ENCODE measurements around the gene GNPAT. TPM values are rescaled to one million over a fixed set of nuclear protein-coding genes. Genes with fewer than 3 reads are reported as not detected.

Gene GNPAT
- total and polyA plus RNA-seq, 10 of the 15 experiments (the other 5 are each of a cell fraction or from before 2014, with no cell fraction given), result 24.0 to 70.6 (median 47.2) TPM

DNA sequence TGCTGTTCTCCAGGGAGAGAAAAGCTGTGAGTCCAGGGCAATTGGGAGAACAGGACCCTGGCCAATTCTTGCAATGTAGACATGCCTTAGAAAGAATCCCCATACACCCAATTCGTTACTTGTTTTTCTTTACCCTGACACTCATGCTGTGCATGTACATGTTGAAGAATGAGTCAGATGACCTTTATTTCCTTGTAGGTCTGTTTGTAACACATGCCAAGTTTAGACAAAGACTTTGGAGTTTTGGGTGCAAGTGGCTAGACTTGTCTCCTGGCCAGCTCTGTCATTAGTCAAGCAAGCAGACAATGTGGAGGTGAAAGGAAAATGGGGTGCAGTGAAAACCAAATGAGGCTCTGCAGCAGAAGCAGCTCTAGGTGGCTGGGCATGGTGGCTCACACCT is 38.1 kb downstream of the GNPAT start:
- CTCF ChIA-PET, result no interaction called here
- in situ Hi-C loops (cut with MboI), result no loop called here
- no peaks in the 10 kb centered on the region for H3K27me3 ChIP-seq (replicated peaks in 1 of 2; ENCODE audit: control insufficient read depth in 2 of 2, insufficient read depth in 2 of 2, low read length in 1 of 2)

More for the DNA sequence above, 38.1 kb downstream of the GNPAT start:
- Histone ChIP-seq H3K4me2 (ENCODE audit: control insufficient read depth, insufficient read depth) (no peak overlapping the region), H2AFZ (ENCODE audit: control insufficient read depth, low read depth, low read length) (no peak overlapping the region), H3K27ac (ENCODE audit: control insufficient read depth, insufficient read depth) (no peak overlapping the region), H3K4me3 (no peak overlapping the region), H3K79me2 (ENCODE audit: control insufficient read depth, insufficient read depth, low read length) (no peaks in the 10 kb centered on the region), H4K20me1 (ENCODE audit: control insufficient read depth, insufficient read depth) (no peaks in the 10 kb centered on the region), H3K9me3 (replicated peaks; ENCODE audit: control insufficient read depth, insufficient read depth, low read length) (no peaks in the 10 kb centered on the region), H3K36me3 (ENCODE audit: control insufficient read depth in 2 of 2, insufficient read depth in 2 of 2, low read length in 1 of 2) (peaks cover 0 to 10% of the 10 kb centered on the region in 2 experiments; a peak in 1 of 4 replicates), H3K4me1 (ENCODE audit: control insufficient read depth, insufficient read depth, low read length) (no peaks in the 10 kb centered on the region), H3K9ac (ENCODE audit: control insufficient read depth, insufficient read depth, low read length) (no peak overlapping the region)
- no peak for FAIRE-seq
- ChIA-PET POLR2A (interaction anchor here (0.7 kb wide), 1 partner anchor 122 kb away, joined by 3 read pairs; no protein-coding TSS in a partner anchor), SMC1A (ENCODE audit: uncharacterized antibody, unreplicated experiment) (no interaction called here), RAD21 (ENCODE audit: unreplicated experiment) (no interaction called here)
- TF ChIP-seq WRNIP1 (IDR thresholded peaks at IDR 0.05; ENCODE audit: borderline replicate concordance, low read depth, low read length) (no peak), PRDM15 (CRISPR knock-in tag; IDR thresholded peaks at IDR 0.05) (no peak), FOXK2 (IDR thresholded peaks at IDR 0.05) (no peak), ZZZ3 (IDR thresholded peaks at IDR 0.05; ENCODE audit: control insufficient read depth, insufficient read length, low read depth) (no peak), CTCF (IDR thresholded peaks at IDR 0.05 in 2 of 3, conservative IDR thresholded peaks at IDR 0.05 in 1 of 3; ENCODE audit: control insufficient read depth in 2 of 3, extremely low read depth in 1 of 3, insufficient read depth in 1 of 3, low read depth in 3 of 3, low read length in 3 of 3) (no peak), TAF1 (IDR thresholded peaks at IDR 0.05; ENCODE audit: borderline replicate concordance, low read depth, low read length) (no peak)
- no peak for DNase-seq (ENCODE audit: low read depth, low spot score)
- no TSS peak for BruUV-seq (replicated peaks)
- WGBS (ENCODE audit: insufficient coverage, insufficient replicate concordance, low lambda C conversion rate, missing lambda C conversion rate), result 32% methylated on average over 1 of the region's 1 CpG
- intact Hi-C loops (cut with micrococcal nuclease; ENCODE audit: unreplicated experiment), result no loop called here
- ATAC-seq, result no peak

All from GM12878 (cell line).